ENCODE measurements around the gene SLC35G2. TPM values are rescaled to one million over a fixed set of nuclear protein-coding genes. Genes with fewer than 3 reads are reported as not detected.

Gene SLC35G2
- polyA plus RNA-seq, 1 donor from 2014 or later = 6.8 TPM

DNA sequence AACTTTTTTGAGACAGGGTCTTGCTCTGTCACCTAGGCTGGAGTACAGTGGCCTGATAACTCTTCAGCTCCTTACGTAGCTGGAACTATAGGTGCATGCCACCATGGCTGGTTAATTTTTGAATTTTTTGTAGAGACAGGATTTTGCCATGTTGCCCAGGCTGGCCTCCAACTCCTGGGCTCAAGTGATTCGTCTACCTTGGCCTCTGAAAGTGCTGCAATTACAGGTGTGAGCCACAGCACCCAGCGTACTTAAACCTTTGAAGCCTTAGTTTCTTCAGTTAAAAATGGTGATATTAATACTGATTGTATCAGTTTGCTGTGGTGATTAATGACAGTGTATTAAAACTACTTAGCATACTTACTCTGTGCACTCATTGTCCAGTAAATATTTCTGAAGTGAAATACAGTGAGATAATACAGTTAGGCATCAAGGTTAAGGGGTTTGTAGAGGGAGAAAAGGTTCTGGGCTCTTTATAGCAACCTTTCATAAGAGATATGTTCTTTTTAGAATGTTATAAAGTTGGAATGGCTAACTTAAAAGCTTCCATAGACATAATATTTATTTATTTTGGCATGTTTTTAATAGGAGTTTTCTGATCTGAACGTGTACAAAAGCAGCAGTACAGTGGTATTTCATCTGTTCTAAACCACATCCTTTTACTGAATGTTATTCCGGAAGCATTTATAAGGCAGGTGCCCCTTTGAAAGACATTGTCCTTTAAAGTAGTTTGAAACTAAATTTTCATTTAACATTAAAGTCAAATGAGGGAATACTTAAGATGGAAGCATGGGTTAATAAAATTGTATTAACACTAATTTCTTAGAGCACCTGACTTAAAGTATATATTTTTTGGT, 66.7 kb downstream of the SLC35G2 start:
- H2AFZ ChIP-seq (ENCODE audit: low read depth, low read length) = no peak overlapping the region
- H3K4me3 ChIP-seq (ENCODE audit: low read length) = no peak overlapping the region
- no peaks in the 10 kb centered on the region for H3K9me3 ChIP-seq (ENCODE audit: low read length)
- no peaks in the 10 kb centered on the region for H4K20me1 ChIP-seq (ENCODE audit: insufficient read depth)
- TF ChIP-seq CTCF (IDR thresholded peaks at IDR 0.05; ENCODE audit: poor library complexity, severe bottlenecking) = no peak
- TF ChIP-seq RAD21 (conservative IDR thresholded peaks at IDR 0.05) = no peak
- TF ChIP-seq SMC3 (conservative IDR thresholded peaks at IDR 0.05; ENCODE audit: poor library complexity) = no peak
- no peak for TF ChIP-seq EZH2 (IDR thresholded peaks at IDR 0.05; ENCODE audit: borderline replicate concordance, insufficient read depth, low read length, poor library complexity, severe bottlenecking)
- no peak for TF ChIP-seq REST (IDR thresholded peaks at IDR 0.05; ENCODE audit: borderline replicate concordance)
- TF ChIP-seq POLR2AphosphoS5 (IDR thresholded peaks at IDR 0.05) = no peak
- TF ChIP-seq MXI1 (conservative IDR thresholded peaks at IDR 0.05; ENCODE audit: poor library complexity, severe bottlenecking) = no peak
- no peak for TF ChIP-seq TAF1 (IDR thresholded peaks at IDR 0.05; ENCODE audit: low read depth)
- TF ChIP-seq EP300 (conservative IDR thresholded peaks at IDR 0.05; ENCODE audit: poor library complexity, severe bottlenecking) = no peak
- H3K9ac ChIP-seq (ENCODE audit: low read length) = no peak overlapping the region
- H3K27ac ChIP-seq (ENCODE audit: low read length) = no peak overlapping the region
- no peaks in the 10 kb centered on the region for H3K9me2 ChIP-seq (ENCODE audit: insufficient read depth, low read length)
- no peak overlapping the region for H3K4me2 ChIP-seq (ENCODE audit: low read length)
- no peaks in the 10 kb centered on the region for H3K27me3 ChIP-seq (ENCODE audit: insufficient read depth, low read depth, low read length)
- H3F3A ChIP-seq (ENCODE audit: insufficient read depth, low read length, poor library complexity, severe bottlenecking) = no peaks in the 10 kb centered on the region
- H3K79me2 ChIP-seq (replicated peaks; ENCODE audit: insufficient read depth, low read length) = peaks cover 19% of the 10 kb centered on the region
- H3K36me3 ChIP-seq (ENCODE audit: insufficient read depth, low read length) = no peaks in the 10 kb centered on the region

DNA sequence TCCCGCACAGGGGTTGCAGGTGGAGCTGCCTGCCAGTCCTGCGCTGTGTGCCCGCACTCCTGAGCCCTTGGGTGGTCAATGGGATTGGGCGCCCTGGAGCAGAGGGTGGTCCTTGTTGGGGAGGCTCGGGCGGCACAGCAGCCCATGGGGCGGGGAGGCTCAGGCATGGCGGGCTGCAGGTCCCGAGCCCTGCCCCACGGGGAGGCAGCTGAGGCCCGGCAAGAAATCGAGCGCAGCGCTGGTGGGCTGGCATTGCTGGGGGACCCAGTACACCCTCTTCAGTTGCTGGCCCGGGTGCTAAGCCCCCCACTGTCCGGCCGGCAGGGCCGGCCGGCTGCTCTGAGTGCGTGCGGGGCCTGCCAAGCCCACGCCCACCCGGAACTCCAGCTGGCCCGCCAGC, 71.0 kb downstream of the SLC35G2 start:
- H4K20me1 ChIP-seq (ENCODE audit: insufficient read depth) = no peaks in the 10 kb centered on the region
- no peak overlapping the region for H3K9ac ChIP-seq (ENCODE audit: low read length)
- no peaks in the 10 kb centered on the region for H3K36me3 ChIP-seq (ENCODE audit: insufficient read depth, low read length)
- H3K79me2 ChIP-seq (replicated peaks; ENCODE audit: insufficient read depth, low read length) = peaks cover 39% of the 10 kb centered on the region
- H3K9me3 ChIP-seq (ENCODE audit: low read length) = no peaks in the 10 kb centered on the region
- no peak overlapping the region for H3K27ac ChIP-seq (ENCODE audit: low read length)
- no peaks in the 10 kb centered on the region for H3K9me2 ChIP-seq (ENCODE audit: insufficient read depth, low read length)
- H3K27me3 ChIP-seq (ENCODE audit: insufficient read depth, low read depth, low read length) = no peaks in the 10 kb centered on the region
- H2AFZ ChIP-seq (ENCODE audit: low read depth, low read length) = no peak overlapping the region
- no peak overlapping the region for H3K4me2 ChIP-seq (ENCODE audit: low read length)
- no peak for TF ChIP-seq MXI1 (conservative IDR thresholded peaks at IDR 0.05; ENCODE audit: poor library complexity, severe bottlenecking)
- no peaks in the 10 kb centered on the region for H3F3A ChIP-seq (ENCODE audit: insufficient read depth, low read length, poor library complexity, severe bottlenecking)
- H3K4me3 ChIP-seq (ENCODE audit: low read length) = no peak overlapping the region

Data from neural cell (in vitro differentiated cells).